GM19438 (cell line): ENCODE results near the gene NELFA.

Source experiments
- ATAC-seq: cut with Tn5 transposase; IDR thresholded peaks from one replicate; pipeline ENCODE4 v1.9.1; 2021; ENCODE audit warnings: low read depth; ENCODE audit not compliant: unreplicated experiment

Gene NELFA

DNA sequence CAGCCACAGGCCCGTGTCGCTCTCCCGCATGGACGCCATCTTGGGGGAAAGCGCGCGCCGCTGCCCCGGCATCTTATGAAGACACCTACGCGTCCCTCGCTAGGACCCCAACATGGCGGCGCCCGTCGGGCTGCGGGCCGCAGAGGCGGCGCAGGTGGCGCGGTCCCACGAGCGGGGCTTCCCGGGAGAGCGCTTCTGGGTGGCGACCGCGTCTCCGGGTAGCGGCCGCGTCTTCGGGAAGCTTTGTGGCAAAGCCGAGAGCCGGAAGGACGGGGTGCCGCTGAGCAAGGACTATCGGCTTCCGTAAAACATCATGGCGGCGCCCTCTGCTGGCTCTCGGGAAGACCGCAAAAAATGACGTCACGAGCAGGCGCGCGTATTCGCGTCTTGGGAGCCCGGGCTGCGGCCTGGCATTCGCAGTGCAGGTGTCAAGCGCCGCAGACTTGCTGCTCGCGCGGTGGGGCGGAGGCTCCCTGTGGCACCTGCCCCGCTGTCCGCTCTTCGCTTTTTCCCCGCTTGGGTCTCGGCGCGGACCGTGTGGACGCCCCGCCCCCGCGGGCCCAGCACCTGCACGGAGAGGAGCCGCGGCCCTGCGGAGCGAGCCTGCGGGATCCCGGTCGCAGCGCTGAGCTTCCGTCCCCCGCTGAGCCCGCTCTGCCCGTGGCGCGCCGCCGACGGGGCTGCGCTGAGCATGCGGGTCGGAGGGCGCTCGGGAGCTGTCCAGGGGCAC is at the start of gene NELFA:
Gene NELFA (minus strand): TSS at position 54 of the 730 bp plus-strand sequence. CDS start 15 bp downstream, at position 39.
- peak; percentile 75 for ATAC-seq

DNA sequence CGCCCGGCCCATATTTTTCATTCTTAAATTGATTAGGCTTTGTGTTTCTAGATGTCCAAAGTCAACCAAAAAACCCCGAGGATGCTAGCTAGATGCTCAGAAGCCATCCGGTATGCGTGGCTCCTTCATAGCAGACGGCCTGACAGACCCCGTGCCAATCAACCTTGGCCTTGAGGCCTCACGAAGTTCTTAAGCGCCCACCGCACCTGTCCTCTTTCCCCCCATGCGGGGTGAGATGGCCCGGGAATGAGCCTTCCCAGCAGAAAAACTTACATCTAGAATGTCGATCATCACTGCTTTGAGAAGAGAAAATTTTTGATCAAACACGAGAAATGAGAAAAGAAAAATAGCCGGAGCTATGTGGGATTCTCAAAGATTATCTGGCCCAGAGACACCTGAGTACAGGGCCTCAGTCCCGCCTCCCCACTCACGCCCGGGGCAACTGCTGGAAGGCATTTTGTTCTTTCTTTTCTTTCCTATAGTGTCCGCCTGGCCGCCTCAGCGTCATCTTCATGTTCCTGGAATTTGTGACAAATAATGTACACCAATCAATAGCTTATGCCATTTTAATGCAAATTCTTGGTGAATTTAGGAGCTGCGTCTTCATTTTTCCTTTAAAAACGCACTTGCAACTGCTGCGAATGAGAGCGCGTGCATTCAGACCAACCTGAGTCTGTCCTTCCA is 48.8 kb upstream of the NELFA start:
- ATAC-seq = no peak

DNA sequence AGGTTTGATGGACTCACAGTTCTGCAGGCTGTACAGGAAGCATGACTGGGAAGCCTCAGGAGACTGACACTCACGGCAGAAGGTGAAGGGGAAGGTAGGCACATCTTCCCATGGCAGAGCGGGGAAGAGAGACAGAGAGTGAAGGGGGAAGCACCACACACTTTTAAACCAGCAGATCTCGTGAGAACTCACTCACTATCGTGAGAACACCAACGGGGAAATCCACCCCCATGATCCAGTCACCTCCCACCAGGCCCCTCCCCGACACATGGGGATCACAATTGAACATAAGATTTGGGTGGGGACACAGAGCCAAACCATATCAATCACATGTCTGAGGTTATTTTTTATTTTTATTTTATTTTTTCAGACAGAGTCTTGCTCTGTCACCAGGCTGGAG is 45.4 kb upstream of the NELFA start:
- ATAC-seq = no peak

DNA sequence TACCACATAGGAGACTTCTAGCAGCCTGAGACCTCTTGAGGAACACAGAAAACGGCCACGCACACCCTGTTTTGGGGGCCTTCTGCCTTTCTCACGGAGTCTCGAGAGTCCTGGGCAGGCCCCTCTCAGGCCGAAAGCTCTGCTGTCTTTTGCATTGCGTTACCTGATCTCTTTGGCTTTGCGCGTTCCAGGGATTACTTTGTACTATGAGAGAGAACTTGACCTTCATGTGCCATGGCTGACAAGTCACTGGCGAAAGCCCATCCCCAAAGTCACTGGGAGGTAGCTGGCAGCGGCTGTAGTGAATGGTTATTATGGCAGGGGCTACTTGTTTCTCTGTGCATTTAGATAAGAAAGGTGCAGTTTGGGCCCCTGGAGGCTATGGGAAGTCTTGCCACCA is 42.3 kb upstream of the NELFA start:
- ATAC-seq = no peak

DNA sequence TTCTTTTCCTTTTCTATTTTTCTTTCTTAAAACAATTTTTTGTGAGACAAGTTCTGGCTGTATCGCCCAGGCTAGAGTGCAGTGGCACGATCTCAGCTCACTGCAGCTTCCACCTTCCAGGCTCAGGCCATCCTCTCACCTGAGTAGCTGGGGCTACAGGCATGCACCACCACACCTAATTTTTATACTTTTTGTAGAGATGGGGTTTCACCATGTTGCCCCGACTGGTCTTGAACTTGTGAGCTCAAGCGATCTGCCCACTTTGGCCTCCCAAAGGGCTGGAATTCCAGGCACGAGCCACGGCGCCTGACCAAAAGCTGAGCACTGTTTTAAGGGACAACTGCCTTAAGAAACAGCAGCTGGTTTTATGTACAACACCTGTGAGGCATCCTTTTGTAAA is 41.0 kb upstream of the NELFA start:
- no peak for ATAC-seq

DNA sequence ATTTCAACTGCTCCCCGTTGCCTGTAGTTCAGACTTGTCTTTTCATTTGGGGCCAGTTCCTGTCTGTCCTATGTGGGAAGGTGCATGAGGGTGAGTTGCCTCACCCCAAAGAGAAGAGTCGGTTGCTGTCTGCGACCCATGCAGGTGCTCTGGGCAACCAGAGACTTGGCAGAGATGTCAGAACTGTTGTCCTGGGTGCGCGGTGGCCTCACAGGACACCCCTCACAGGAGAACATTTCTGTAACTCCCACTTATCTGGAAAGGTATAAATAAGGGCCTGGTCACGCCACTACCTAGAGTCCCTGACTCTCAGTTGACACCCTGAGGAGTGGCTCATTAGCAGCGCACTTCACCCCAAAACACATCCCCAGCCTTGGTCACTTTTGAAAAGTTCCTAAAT is 40.6 kb upstream of the NELFA start:
- ATAC-seq = no peak

DNA sequence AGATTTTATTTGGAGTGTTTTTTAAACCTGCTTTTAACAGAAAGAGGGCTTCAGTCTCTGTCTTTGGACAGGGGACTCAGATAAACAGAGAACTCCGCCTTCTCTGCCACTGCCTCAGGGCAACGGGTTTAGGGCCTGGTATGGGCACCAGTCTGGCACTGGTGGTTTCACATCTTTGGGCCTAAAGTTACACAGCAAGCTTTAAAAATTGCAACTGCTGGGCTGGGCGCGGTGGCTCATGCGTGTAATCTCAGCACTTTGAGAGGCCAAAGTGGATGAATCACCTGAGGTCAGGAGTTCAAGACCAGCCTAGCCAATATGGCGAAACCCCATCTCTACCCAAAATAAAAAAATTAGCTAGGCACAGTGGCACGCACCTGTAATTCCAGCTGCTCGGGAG is 40.1 kb upstream of the NELFA start:
- ATAC-seq = no peak

DNA sequence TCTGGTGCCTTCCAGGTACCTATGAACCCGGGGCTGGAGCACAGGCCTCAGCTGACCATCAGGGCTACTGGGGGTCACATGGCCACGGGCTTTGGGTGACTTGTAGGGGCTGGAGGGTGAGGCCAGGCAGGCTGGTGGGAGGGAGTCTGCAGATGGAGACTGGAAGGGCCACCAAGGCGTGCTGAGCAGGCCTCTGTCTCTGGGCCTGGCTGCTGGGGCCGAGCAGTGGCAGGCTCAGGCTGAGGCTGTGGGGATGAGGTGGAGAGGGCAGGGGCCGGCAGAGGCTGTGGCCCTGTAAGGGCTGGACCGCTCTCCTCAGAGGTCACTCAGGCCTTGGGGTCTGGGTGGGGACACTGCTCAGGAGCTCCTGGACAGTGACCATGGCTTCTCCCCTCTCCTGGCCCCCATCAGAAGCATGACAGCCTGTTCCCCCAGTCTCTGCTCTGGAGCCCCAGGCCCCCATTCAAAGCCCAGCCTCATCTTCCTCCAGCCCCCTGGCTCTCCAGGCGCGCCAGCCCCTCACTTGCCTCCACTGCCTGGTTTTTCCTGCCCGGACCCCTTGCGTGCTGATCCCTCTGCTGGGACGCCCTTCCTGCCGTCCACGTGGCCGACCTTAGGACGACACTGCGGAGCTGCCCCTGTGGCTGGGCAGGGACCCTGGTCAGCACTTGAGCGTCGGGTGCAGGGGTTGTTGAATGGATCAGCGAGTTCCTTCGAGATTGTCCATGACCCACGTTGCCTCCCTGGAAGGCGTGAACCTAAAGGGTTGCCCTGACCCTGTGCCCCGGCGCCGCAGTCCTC is 39.2 kb upstream of the NELFA start:
- ATAC-seq = no peak

DNA sequence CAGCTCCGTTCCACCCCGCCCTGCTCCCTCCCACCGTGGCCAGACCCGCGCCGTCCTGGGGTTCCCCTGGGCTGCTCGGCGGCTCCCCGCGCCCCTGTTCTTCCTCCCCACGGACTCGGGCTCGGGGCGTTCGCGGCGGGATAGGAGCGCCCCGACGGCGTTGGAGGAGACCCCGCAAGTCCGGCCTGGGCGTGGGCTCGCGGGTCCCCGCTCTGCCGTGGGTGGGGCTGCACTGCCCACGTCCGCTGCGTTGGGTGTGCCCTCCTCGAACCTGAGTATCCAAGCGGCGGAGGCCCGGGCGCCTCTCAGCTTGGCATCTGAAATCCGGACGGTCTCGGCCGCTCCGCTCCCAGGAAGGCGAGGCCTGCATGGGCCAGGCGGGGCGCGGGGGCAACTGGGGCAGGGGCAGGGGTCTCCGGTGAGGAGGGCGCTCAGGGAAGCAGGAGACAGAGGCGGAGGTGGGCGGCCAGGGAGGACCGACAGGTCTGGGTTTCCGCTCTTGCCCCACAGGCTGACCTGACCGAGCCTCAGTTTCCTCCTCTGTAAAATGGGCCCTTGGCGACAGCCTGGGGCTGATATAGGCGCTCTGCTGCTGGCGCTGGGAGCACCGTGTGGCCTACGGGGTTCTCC is 38.4 kb upstream of the NELFA start:
- ATAC-seq = no peak

DNA sequence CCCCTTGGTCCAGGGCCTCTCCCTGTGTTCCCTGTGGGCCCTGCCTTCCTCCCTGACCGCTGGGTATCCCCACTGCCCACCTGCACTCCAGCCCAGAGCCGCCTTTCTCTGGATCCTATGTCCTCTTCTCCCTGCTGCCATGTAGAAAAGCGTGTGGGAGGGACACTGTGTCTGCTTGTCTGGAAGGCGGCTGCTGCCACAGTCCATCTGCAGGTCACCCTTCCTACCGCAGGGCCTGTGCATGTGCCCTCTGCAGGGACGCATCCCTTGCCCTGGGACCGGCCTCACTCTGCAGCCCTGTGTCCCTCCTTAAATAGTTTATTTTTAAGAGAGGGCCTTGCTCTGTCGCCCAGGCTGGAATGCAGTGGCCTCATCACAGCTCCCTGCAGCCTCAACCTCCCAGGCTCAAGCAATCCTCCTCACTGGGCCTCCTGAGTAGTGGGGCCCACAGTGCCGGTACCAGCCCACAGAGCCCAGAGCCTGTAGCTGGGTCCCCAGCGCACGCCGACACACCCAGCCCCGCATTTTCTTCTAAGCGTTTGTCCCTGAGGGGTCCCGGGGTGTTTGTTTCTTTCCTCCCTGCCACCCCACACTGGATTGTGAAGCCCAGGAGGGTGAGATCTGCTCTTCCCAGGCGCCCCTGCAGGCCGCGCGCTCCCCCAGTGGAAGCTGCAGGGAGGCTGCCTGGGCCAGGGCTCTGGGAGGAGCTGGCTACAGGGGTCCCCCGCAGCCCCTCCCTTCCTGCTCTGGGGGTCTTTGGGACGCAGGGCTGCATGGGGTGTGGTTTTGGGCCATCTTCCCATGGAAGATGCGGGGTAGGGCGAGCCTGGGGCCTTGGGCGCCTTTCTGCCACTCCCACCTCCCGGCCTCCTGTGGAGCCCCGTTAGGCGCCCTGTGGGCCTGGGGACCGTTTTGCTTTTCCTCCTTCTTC is 37.5 kb upstream of the NELFA start:
- ATAC-seq = no peak

DNA sequence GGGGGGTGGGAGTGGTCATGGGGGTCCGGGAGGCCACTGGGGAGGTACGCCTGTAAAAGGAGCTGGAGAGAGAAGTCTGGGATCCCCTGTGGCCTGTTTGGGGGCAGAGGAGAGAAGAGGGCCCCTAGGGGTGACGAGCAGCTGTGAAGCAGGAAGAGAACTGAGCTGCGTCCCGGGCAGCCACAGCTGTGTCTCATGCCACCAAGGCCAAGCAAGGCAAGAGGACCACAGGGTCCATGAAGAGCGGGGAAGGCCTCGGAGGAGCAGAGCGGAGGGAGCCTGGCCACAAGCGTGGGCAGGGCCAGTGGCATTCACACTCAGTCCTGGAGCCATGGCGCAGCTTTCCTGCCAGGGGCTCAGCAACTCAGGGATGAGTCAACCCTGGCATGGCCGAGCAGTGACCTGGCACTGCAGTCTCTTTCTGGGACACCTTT is 36.8 kb upstream of the NELFA start:
- no peak for ATAC-seq

DNA sequence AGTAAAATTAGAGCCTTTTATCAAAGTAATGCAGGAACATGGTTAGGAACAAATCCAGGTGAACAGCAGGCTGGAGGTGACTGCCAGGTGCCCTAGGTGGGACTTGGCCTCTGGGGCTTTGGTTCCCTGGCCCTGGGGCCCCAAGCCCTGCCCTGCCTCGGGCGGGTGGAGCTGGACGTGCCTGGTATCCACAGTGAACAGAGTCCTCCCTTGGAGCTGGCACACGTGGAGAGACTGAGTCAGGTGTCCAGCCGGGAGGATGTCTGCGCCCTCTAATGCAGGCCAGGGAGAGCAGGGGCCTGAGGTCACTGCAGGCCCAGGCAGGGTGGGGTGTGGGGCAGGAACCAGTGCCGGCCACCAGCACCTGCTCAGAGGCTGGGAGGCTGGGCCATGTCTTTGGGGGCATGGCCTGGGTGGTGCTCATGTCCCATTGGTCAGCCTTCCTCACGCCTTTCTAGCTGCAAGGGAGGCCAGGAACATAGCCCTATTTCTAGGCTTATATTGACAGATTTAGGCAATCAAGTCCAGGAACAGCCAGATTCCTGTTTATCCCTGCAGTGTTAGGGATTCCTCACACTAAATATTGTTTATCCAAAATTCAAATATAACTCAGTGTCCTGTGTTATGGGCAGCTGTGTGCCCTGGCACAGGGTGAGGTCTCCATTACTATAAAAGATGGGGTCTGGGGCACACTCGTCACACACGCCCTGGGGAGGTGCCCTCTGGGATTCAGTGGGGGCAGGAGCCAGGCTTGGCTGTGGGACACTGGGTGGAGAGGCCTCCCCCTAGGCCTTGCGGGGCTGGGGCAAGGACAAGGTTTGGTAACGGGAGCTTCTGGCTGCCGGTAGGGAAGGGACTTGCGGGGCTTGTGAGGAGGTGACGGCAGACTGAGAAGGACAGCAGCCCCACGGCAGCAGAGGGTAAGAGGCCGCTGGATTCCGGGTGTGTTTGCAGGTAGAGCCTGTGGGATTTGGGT is 36.1 kb upstream of the NELFA start:
- ATAC-seq = no peak

DNA sequence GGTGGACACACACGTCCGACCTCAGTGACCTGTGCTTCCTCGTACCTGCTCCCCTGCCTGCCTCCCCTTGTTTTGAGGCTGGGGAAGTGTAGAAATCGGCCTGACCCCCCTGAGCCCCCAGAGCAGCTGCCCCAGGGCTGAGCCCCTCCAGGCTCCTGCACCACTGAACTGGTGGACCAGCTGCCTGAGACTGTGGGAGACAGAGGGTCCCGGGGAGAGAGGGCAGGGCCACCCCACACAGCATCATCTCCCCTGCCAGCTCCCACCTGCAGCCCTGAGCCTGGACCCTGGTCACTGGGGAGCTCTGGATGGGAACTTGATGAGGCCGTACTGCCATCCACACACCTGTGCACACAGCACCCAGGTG is 35.3 kb upstream of the NELFA start:
- no peak for ATAC-seq

DNA sequence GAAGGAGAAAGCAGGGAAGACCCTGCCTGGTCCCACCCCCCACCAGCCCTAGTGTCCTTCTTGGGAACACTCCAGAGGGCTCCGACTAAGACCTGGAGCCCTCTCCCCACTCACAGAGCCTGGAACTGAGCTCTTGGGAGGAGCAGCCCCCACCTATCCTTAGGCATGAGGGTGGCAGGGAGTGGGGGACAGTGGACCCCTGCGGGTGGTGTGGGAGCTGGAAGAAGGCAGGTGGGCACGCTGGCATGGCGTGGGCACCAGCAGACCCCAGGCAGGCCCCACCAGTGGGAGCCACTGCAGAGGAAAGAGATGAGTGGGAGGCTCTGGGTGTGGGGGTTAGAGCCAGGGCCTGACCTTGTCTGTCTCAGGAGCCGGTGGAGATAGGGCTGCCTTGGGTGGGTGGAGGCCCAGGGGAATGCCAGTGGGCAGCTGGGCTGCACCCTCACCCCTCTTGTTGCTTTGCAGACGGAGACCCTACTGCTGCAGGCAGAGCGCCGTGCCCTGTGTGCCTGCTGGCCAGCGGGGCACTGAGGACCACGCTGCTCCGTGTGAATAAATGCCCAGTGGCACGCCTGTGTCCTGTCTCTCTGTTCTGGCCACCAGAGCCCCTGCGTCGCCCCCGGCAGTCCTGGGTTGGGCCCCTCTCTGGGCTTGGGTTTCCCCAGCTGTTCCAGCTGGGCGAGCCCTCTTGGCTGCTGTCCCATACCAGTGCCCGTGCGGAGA is 34.8 kb upstream of the NELFA start:
- no peak for ATAC-seq

DNA sequence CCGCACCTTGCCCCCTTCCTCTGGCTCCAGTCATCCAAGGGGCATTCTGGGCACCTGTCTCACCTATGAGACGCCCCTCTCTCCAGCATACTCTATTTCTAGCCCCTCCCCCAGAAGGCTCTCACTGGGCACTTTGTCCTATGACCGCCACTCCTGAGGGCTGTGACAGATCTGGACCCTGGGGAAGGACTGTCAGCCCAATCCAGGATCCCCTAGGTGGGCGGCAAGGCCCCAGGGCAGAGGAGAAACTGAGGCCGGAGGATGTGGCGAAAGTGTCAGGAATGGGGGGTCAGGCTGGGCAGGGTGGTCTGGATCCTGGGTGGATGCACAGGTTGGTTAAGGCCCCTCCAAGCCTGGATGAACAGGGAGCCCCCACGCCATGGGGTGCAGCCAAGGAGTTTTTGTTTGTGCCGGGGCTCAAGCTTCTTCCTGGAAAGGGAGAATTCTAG is 34.2 kb upstream of the NELFA start:
- ATAC-seq = no peak

DNA sequence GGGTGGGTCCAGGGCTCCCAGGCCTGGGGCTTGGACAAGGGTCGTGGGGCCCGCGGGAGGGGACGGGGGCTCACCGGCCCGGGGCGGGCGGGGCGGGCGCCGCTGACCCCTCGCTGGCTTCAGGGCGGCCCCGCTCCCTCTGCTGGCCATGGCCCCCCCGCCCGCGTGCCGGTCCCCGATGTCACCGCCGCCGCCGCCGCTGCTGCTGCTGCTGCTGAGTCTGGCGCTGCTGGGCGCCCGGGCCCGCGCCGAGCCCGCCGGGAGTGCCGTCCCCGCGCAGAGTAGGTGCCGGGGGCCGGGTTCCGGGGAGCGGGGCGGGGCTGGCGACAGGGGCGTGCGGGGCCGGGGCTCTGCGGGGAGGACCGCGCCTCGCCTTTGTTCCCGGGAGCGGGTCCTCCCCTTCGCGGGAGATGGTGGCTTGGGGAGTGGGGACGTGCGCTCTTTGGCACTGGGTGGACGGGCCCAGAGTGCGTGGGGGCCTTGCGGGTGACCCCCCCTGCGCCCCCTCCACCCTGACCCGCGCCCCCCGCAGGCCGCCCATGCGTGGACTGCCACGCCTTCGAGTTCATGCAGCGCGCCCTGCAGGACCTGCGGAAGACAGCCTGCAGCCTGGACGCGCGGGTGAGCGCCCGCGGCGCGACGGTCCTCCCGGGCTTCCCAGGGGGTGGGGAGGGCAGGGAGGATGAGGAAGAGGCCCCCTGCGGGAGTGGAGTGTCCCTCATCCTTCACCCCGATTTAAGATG is 33.6 kb upstream of the NELFA start:
- no peak for ATAC-seq
